Measurements from ENCODE around the gene UPF3B. TPM values are rescaled to one million over a fixed set of nuclear protein-coding genes. Genes with fewer than 3 reads are reported as not detected.
A peak's percentile ranks its signal among the peaks of the same experiment; 100 is the strongest.
"Not testable (repeated sequence)": the region's sequence is repeated elsewhere in the genome, so short reads cannot be mapped to it uniquely, and the experiment has no call there.

Gene UPF3B
- total RNA-seq, 2 experiments from 2014 or later = 9.4 to 11.2 TPM

DNA sequence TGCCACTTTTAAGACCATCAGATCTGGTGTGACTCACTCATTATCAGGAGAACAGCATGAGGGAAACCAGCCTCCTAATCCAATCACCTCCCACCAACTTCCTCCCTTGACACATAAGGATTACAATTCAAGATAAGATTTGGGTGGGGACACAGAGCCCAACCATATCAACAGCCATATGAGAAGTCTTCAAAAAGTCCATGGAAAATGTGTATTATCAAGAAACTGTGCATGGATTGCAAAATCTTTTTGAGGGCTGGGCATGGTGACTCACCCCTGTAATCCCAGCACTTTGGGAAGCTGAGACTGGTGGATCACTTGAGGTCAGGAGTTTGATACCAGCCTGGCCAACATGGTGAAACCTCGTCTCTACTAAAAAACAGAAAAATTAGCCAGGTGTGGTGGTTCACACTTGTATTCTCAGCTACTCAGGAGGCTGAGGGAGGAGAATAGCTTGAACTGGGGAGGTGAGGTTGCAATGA is 43.5 kb downstream of the UPF3B start:
- no peak overlapping the region for H3K27ac Mint-ChIP-seq
- H3K4me3 Mint-ChIP-seq = no peak overlapping the region
- CTCF ChIA-PET = no interaction called here

DNA sequence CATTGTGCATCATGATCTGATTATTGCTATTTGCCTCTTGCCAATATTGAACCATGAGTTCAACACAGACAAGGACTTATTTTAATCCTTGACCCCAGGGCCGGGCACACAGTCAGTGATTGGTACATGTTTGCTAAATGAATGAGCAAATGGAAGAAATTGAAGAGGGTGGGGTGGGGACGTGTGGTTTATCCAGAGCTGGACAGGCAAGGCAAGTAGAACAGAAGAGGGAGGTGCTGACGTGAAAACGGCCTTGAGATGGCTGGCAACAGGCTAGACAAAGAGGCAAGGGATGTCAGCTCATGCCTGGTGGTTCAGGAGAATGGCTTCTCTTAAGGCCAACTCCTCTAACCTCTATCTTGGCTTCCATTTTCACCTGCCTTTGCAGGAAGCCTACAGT is 44.3 kb downstream of the UPF3B start:
- H3K27me3 Mint-ChIP-seq; H3K27ac Mint-ChIP-seq; CTCF ChIA-PET; H3K4me1 Mint-ChIP-seq; H3K4me3 Mint-ChIP-seq; H3K36me3 Mint-ChIP-seq (ENCODE audit: low read depth); DNase-seq; H3K9me3 Mint-ChIP-seq: not testable (repeated sequence)
- POLR2A ChIA-PET = interaction anchor here (1.1 kb wide), 1 partner anchor 17 kb away, joined by 3 read pairs; the partner anchor contains the start of gene RPL39

More for the DNA sequence above, 43.5 kb downstream of the UPF3B start:
- DNase-seq = no peak
- Mint-ChIP-seq H3K27me3 (no peaks in the 10 kb centered on the region), H3K36me3 (ENCODE audit: low read depth) (no peaks in the 10 kb centered on the region), H3K9me3 (no peaks in the 10 kb centered on the region), H3K4me1 (peaks cover 2% of the 10 kb centered on the region)
- POLR2A ChIA-PET = interaction anchor here (1.1 kb wide), 1 partner anchor 18 kb away, joined by 3 read pairs; the partner anchor contains the start of gene RPL39

DNA sequence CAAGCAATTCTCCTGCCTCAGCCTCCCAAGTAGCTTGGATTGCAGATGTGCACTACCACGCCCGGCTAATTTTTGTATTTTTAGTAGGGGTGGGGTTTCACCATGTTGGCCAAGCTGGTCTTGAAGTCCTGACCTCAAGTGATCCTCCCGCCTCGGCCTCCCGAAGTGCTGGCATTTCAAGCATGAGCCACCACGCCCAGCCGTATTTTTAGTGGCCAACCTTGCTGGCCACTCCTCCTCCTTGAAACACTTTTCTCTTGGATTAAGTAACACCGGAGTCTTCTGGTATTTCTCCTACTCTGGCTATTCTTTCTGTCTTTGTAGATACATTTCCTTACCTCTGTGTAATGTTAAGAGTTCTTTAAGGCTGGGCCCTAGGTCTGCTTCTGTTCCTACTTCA is 50.2 kb downstream of the UPF3B start:
- POLR2A ChIA-PET = no interaction called here
- H3K27me3 Mint-ChIP-seq = no peaks in the 10 kb centered on the region
- CTCF ChIA-PET = no interaction called here

DNA sequence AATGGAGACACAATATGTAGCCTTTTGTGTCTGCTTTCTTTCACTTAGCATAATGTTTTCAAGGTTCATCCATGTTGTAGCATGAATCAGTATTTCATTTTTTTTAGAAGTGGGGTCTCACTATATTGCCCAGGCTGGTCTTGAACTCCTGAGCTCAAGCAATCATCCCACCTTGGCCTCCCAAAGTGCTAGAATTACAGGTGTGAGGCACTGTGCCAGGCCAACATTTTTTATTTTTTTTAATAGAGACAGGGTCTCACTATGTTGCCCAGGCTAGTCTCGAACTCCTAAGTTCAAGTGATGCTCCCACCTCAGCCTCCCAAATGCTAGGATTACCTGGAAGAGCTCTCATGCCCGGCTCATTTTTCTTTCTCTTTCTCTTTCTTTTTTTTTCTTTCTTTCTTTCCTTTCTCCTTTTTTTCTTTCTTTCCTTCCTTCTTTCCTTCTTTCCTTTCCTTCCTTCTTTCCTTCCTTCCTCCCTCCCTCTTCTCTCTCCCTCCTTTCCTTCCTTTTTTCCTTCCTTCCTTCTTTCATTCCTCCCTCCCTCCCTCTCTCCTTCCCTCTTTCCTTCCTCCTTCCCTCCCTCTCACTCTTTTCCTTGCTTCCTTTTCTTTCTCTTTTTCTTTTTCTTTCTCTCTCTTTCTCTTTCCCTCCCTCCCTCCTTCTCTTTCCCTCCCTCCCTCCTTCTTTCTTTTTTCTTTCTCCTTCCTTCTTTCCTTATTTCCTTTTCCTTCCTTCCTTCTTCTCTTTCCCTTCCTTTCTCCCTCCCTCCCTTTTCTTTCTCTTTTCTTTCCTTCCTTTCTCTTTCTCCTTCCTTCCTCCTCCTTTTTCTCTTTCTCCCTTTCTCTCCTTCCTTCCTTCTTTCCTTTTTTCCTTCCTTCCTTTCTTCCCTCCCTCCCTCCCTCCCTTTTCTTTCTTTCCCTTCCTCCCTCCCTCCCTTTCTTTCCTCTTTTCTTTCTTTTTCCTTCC is 51.2 kb downstream of the UPF3B start:
- no peak overlapping the region for H3K4me3 Mint-ChIP-seq
- DNase-seq = no peak
- ChIA-PET POLR2A (no interaction called here), CTCF (interaction anchor here (1.2 kb wide), 1 partner anchor 10 kb away, joined by 3 read pairs; the partner anchor contains the start of gene RPL39)
- no peaks in the 10 kb centered on the region for H3K9me3 Mint-ChIP-seq
- peaks cover 2% of the 10 kb centered on the region for H3K4me1 Mint-ChIP-seq
- H3K27ac Mint-ChIP-seq = no peak overlapping the region
- H3K36me3 Mint-ChIP-seq (ENCODE audit: low read depth) = peaks cover 3% of the 10 kb centered on the region
- no peaks in the 10 kb centered on the region for H3K27me3 Mint-ChIP-seq

More for the DNA sequence above, 50.2 kb downstream of the UPF3B start:
- Mint-ChIP-seq H3K36me3 (ENCODE audit: low read depth) (peaks cover 3% of the 10 kb centered on the region), H3K4me1 (peaks cover 2% of the 10 kb centered on the region), H3K27ac (no peak overlapping the region), H3K4me3 (no peak overlapping the region), H3K9me3 (no peaks in the 10 kb centered on the region)
- DNase-seq = no peak

DNA sequence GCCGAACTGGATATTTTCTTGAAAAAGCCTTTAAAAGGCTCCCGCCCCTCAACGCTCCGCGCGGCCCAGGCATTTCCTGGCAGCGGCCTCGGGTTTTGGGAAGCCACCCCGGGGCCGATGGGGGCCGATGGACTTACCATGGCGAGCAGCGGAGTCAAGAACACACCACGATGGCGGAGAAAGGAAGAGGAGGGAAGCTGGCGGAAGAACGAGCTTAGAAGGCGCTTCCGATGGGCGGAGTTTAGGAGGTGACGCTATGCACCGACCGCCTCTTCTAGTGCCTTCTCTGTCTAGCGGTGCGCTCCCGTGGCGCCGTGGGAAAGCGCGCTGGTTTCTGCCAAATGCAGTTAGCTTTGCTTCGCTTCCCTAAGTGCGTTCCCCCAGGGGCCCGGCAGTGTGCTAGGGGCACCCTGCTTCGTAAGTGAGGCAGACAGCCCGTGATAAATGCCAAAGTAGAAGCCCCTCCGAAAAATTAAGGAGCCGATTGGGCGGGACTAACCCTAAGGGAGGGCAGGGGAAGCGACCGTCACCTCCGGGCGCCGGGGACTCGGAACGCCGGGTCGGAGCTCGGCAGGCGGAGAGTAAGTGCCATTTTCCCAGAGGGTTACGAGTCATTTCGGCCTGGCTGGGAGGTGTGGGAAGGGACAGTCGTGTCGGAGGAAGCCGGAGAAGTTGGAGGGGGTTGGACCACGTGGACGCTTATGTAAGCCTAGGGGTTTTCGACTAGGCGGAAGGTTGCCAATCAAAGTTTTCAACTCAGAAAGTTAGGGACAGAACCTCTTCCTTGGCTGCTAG is 61.1 kb downstream of the UPF3B start, which contains the start of gene RPL39:
Gene RPL39 (minus strand): TSS at position 194 of the 795 bp plus-strand sequence. CDS start 54 bp downstream, at position 140.
- peak within 1 kb of the TSS; percentile 92 for H3K27ac Mint-ChIP-seq
- no peaks in the 10 kb centered on the region for H3K27me3 Mint-ChIP-seq
- H3K4me3 Mint-ChIP-seq = peak within 1 kb of the TSS; percentile 93
- H3K4me1 Mint-ChIP-seq = peaks cover 28% of the 10 kb centered on the region
- CTCF ChIA-PET = interaction anchor here (0.7 to 1.9 kb wide), 18 partner anchors 9 to 322 kb away, joined by 3 to 14 read pairs (median 4); partner anchors contain the start of genes NDUFA1, RNF113A, SEPTIN6 and UPF3B
- H3K9me3 Mint-ChIP-seq = no peaks in the 10 kb centered on the region
- DNase-seq = peak; percentile 85
- POLR2A ChIA-PET = interaction anchor here (0.8 to 3.7 kb wide), 28 partner anchors 13 to 813 kb away, joined by 3 to 62 read pairs (median 6); partner anchors contain the start of genes NDUFA1, RNF113A, SEPTIN6 and SLC25A5
- H3K36me3 Mint-ChIP-seq (ENCODE audit: low read depth) = peaks cover 47% of the 10 kb centered on the region

DNA sequence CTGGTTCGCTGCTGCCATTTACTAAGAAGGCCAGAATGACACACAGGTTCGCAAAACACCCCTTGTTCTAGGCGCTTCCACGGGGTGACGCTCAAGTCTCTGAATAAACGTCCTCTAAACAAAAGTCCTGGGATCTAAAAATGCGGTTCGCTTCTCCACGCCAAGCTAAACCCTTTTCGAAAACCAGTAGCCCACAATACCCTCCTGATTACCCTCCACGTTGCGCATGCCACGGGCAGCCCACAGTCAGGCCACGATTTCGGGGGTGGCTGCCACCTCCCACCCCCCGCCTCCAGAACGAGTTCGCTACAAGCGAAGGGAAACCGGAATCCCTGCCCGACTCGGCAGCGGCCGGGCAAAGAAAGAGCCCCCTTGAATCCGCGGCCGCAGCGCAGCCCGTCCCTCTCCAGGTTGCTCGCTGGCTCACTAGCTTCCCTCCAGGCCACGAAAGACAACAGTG is 61.8 kb downstream of the UPF3B start:
- ChIA-PET CTCF (interaction anchor here (1.0 to 1.9 kb wide), 15 partner anchors 10 to 322 kb away, joined by 3 to 14 read pairs (median 4); partner anchors contain the start of genes NDUFA1, RNF113A, SEPTIN6 and UPF3B), POLR2A (interaction anchor here (0.8 to 3.7 kb wide), 25 partner anchors 14 to 814 kb away, joined by 3 to 62 read pairs (median 6); partner anchors contain the start of genes NDUFA1, RNF113A, SEPTIN6 and SLC25A5)
- Mint-ChIP-seq H3K9me3 (no peaks in the 10 kb centered on the region), H3K4me1 (peaks cover 33% of the 10 kb centered on the region), H3K27ac (peak overlapping the region; percentile 92), H3K4me3 (peak overlapping the region; percentile 93), H3K27me3 (no peaks in the 10 kb centered on the region), H3K36me3 (ENCODE audit: low read depth) (peaks cover 50% of the 10 kb centered on the region)
- DNase-seq = peak; percentile 50

DNA sequence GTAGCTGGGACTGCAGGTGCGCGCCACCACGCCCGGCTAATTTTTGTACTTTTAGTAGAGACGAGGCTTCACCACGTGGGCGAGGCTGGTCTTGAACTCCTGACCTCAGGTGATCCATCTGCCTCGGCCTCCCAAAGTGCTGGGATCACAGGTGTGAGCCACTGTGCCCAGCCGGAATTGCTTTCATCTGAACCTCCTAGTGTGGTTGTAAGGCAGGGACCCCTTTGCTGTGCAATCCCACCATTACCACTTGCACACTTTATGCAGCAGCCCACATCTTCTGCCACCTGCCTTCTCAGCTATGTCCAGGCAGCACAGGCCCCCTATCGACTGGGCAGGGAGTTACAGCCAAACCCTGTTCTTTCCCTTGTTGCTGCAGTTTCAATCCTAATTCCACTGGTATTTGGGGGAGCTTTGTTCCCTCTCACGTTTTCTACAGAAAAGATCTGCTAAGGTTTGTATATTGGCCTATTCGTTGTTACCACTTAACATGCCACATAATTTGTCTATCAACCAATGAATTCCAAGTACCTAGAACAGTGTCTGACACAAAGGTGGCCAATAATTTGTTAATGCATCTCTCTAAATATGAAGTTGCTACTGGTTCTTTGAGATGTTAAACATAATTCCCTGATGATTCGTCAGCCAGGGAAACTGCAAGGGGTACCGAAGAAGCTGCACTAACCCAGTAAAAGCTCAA is 67.9 kb downstream of the UPF3B start:
- H3K4me1 Mint-ChIP-seq = peaks cover 46% of the 10 kb centered on the region
- POLR2A ChIA-PET = interaction anchor here (1.0 to 1.6 kb wide), 5 partner anchors 26 to 102 kb away, joined by 3 to 6 read pairs (median 3); partner anchors contain the start of gene SOWAHD
- H3K27ac Mint-ChIP-seq = peak overlapping the region; percentile 45
- CTCF ChIA-PET = interaction anchor here (0.9 to 2.9 kb wide), 8 partner anchors 8 to 269 kb away, joined by 3 to 16 read pairs (median 4); partner anchors contain the start of genes SEPTIN6 and SOWAHD
- peaks cover 48% of the 10 kb centered on the region for H3K36me3 Mint-ChIP-seq (ENCODE audit: low read depth)
- H3K4me3 Mint-ChIP-seq = no peak overlapping the region
- peak; percentile 56 for DNase-seq
- no peaks in the 10 kb centered on the region for H3K9me3 Mint-ChIP-seq
- no peaks in the 10 kb centered on the region for H3K27me3 Mint-ChIP-seq

Other genes starting within 250 kb of the UPF3B start
- 10 to 100 TPM; 13.8 to 14.7 TPM for gene NKRF, start 246.5 kb downstream of the UPF3B start, total RNA-seq
- 100 to 1,000 TPM; 214 to 219 TPM for gene SEPTIN6, start 159.8 kb downstream of the UPF3B start, total RNA-seq
- 1 to 10 TPM; 1.9 TPM for gene SOWAHD, start 94.4 kb downstream of the UPF3B start, total RNA-seq
- 1,000 to 10,000 TPM; 2,056 to 2,070 TPM for gene RPL39, start 61.3 kb downstream of the UPF3B start, total RNA-seq
- 10 to 100 TPM; 33.0 to 36.2 TPM for gene RNF113A, start 18.8 kb upstream of the UPF3B start, total RNA-seq
- gene NDUFA1, start 18.9 kb upstream of the UPF3B start, total RNA-seq = 100 to 1,000 TPM; 104 to 108 TPM
- gene AKAP14, start 42.9 kb upstream of the UPF3B start, total RNA-seq = not detected
- 10 to 100 TPM; 10.2 to 10.4 TPM for gene NKAP, start 90.8 kb upstream of the UPF3B start, total RNA-seq
- gene RHOXF2B, start 224.7 kb upstream of the UPF3B start, total RNA-seq = not detected